H9 (cell line): ENCODE measurements around the gene CER1. TPM values are rescaled to one million over a fixed set of nuclear protein-coding genes. Genes with fewer than 3 reads are reported as not detected.

Experiments used
- DNase-seq: peaks from one replicate; pipeline ENCODE4 v3.0.0-alpha.2; 2017
- H2AFZ ChIP-seq: one replicate; pipeline ENCODE4 v1.6.1; 2013; ENCODE audit warnings: mild to moderate bottlenecking, low read length, control low read depth, moderate library complexity
- H2AK5ac ChIP-seq: 2 replicates; pipeline ENCODE4 v1.6.1; 2013; ENCODE audit warnings: low read length, control low read depth, mixed read lengths; ENCODE audit not compliant: insufficient read length
- H2BK120ac ChIP-seq: one replicate; pipeline ENCODE4 v1.6.1; 2013; ENCODE audit warnings: low read depth, mild to moderate bottlenecking, low read length, control low read depth, inconsistent platforms; ENCODE audit not compliant: poor library complexity, severe bottlenecking
- H2BK12ac ChIP-seq: 2 replicates; pipeline ENCODE4 v1.6.1; 2013; ENCODE audit warnings: low read length, control low read depth, mixed read lengths, low read depth; ENCODE audit not compliant: insufficient read length
- H2BK15ac ChIP-seq: 2 replicates; pipeline ENCODE4 v1.6.1; 2013; ENCODE audit warnings: low read depth, low read length, control low read depth
- H2BK20ac ChIP-seq: one replicate; pipeline ENCODE4 v1.6.1; 2013; ENCODE audit warnings: low read depth, mild to moderate bottlenecking, low read length, control low read depth, inconsistent platforms; ENCODE audit not compliant: poor library complexity, severe bottlenecking
- H2BK5ac ChIP-seq: 2 replicates; pipeline ENCODE4 v1.6.1; 2013; ENCODE audit warnings: low read length, control low read depth, mixed read lengths; ENCODE audit not compliant: insufficient read length
- H3K14ac ChIP-seq: 2 replicates; pipeline ENCODE4 v1.6.1; 2013; ENCODE audit warnings: low read length, control low read depth; ENCODE audit not compliant: insufficient read depth
- H3K18ac ChIP-seq: 2 replicates; pipeline ENCODE4 v1.6.1; 2013; ENCODE audit warnings: low read depth, mild to moderate bottlenecking, mixed read lengths, low read length, control low read depth; ENCODE audit not compliant: insufficient read length
- H3K23ac ChIP-seq: 2 replicates; pipeline ENCODE4 v1.6.1; 2013; ENCODE audit warnings: low read length, control low read depth, mixed read lengths, low read depth; ENCODE audit not compliant: insufficient read length
- H3K23me2 ChIP-seq: 2 replicates; pipeline ENCODE4 v1.6.1; 2013; ENCODE audit warnings: low read depth, mild to moderate bottlenecking, mixed read lengths, low read length, control low read depth; ENCODE audit not compliant: insufficient read length, poor library complexity, severe bottlenecking
- H3K27ac ChIP-seq: 2 replicates; pipeline ENCODE4 v1.5.1; 2013; ENCODE audit warnings: low read length, control low read depth, mixed read lengths, low read depth; ENCODE audit not compliant: insufficient read length
- H3K27me3 ChIP-seq: 2 replicates; pipeline ENCODE4 v1.6.1; 2013; ENCODE audit warnings: low read length, control low read depth, inconsistent platforms; ENCODE audit not compliant: insufficient read depth
- H3K4ac ChIP-seq: 2 replicates; pipeline ENCODE4 v1.6.1; 2013; ENCODE audit warnings: low read depth, mild to moderate bottlenecking, control low read depth, inconsistent platforms, low read length, moderate library complexity
- H3K4me1 ChIP-seq: 2 replicates; pipeline ENCODE4 v1.6.1; 2013; ENCODE audit warnings: low read length, control low read depth, inconsistent platforms; ENCODE audit not compliant: insufficient read depth
- H3K4me2 ChIP-seq: 2 replicates; pipeline ENCODE4 v1.6.1; 2013; ENCODE audit warnings: low read length, control low read depth, mixed read lengths; ENCODE audit not compliant: insufficient read length, insufficient read depth
- H3K56ac ChIP-seq: 2 replicates; pipeline ENCODE4 v1.6.1; 2013; ENCODE audit warnings: low read depth, mild to moderate bottlenecking, mixed read lengths, low read length, control low read depth; ENCODE audit not compliant: insufficient read length
- H3K79me1 ChIP-seq: 2 replicates; pipeline ENCODE4 v1.6.1; 2013; ENCODE audit warnings: low read depth, mild to moderate bottlenecking, moderate library complexity, low read length, control low read depth, inconsistent platforms; ENCODE audit not compliant: insufficient read depth, poor library complexity, severe bottlenecking
- H3K79me2 ChIP-seq: 2 replicates; pipeline ENCODE4 v1.6.1; 2013; ENCODE audit warnings: low read length, control low read depth, inconsistent platforms; ENCODE audit not compliant: insufficient read depth
- H3K9ac ChIP-seq: 2 replicates; pipeline ENCODE4 v1.6.1; 2013; ENCODE audit warnings: low read length, control low read depth, mixed read lengths; ENCODE audit not compliant: insufficient read length; ENCODE audit errors: extremely low read depth
- H3K9me3 ChIP-seq: one replicate; pipeline ENCODE4 v1.6.1; 2013; ENCODE audit warnings: low read depth, low read length, inconsistent platforms; ENCODE audit not compliant: control insufficient read depth
- H3T11ph ChIP-seq: one replicate; pipeline ENCODE4 v1.6.1; 2013; ENCODE audit warnings: mild to moderate bottlenecking, low read length, control low read depth, inconsistent platforms
- H4K20me1 ChIP-seq: one replicate; pipeline ENCODE4 v1.6.1; 2013; ENCODE audit not compliant: control insufficient read depth, insufficient read length, insufficient read depth
- H4K5ac ChIP-seq: 2 replicates; pipeline ENCODE4 v1.6.1; 2013; ENCODE audit warnings: low read depth, mild to moderate bottlenecking, mixed read lengths, low read length, control low read depth; ENCODE audit not compliant: insufficient read length
- H4K8ac ChIP-seq: replicated peaks from 2 replicates; pipeline ENCODE4 v1.6.1; 2013; ENCODE audit warnings: low read length, control low read depth, mixed read lengths, low read depth; ENCODE audit not compliant: insufficient read length
- H4K91ac ChIP-seq: 2 replicates; pipeline ENCODE4 v1.6.1; 2013; ENCODE audit warnings: low read depth, mild to moderate bottlenecking, moderate library complexity, mixed read lengths, low read length, control low read depth; ENCODE audit not compliant: insufficient read length
- H3K27ac Mint-ChIP-seq, 3 experiments: 2 replicates in 2 of 3; 3 replicates in 1 of 3; pipeline ENCODE4 v1.8.0; 2020 to 2021; ENCODE audit warnings: mixed read lengths in 3 of 3, mild to moderate bottlenecking in 1 of 3, moderate library complexity in 1 of 3
- H3K27me3 Mint-ChIP-seq: 2 replicates; pipeline ENCODE4 v1.8.0; 2021; ENCODE audit warnings: low read depth, mild to moderate bottlenecking, moderate library complexity, mixed read lengths
- H3K36me3 Mint-ChIP-seq, 3 experiments: 2 replicates in 2 of 3; 3 replicates in 1 of 3; pipeline ENCODE4 v1.8.0; 2020 to 2021; ENCODE audit warnings: low read depth in 3 of 3, mixed read lengths in 3 of 3; ENCODE audit not compliant: insufficient read depth in 1 of 3
- H3K4me1 Mint-ChIP-seq, 2 experiments: 2 replicates each; pipeline ENCODE4 v1.8.0; 2020; ENCODE audit warnings: mixed read lengths in 2 of 2
- H3K4me3 Mint-ChIP-seq, 2 experiments: 2 replicates in 1 of 2; 3 replicates in 1 of 2; pipeline ENCODE4 v1.8.0; 2020 to 2021; ENCODE audit warnings: mild to moderate bottlenecking in 2 of 2, mixed read lengths in 2 of 2, moderate library complexity in 1 of 2
- H3K9me3 Mint-ChIP-seq, 2 experiments: 2 replicates in 1 of 2; 3 replicates in 1 of 2; pipeline ENCODE4 v1.8.0; 2020; ENCODE audit warnings: mild to moderate bottlenecking in 2 of 2, mixed read lengths in 2 of 2, moderate library complexity in 1 of 2
- WGBS: extraction: QIAGEN DNeasy Blood & Tissue Kit; methylation state at CpG from one replicate; pipeline ENCODE4 v1.1.7; 2013; ENCODE audit warnings: missing lambda C conversion rate, low lambda C conversion rate, mixed read lengths; ENCODE audit not compliant: insufficient read length; ENCODE audit errors: extremely low coverage; 5-methylcytosine and 5-hydroxymethylcytosine counted together
- total RNA-seq: library from RNA; stranded (reverse); gene quantifications from 2 replicates; pipeline ENCODE4 v1.2.1, GENCODE V29; 2021
- TF ChIP-seq, protein P1 (sequence below): fragments of 200-600 bp; sonication (generic); conservative IDR thresholded peaks from 3 replicates; pipeline ENCODE4 v1.8.0; 2021; ENCODE audit warnings: antibody characterized with exemption, mild to moderate bottlenecking

Gene CER1
- total RNA-seq, 1 experiment from 2014 or later = 22.3 TPM

DNA sequence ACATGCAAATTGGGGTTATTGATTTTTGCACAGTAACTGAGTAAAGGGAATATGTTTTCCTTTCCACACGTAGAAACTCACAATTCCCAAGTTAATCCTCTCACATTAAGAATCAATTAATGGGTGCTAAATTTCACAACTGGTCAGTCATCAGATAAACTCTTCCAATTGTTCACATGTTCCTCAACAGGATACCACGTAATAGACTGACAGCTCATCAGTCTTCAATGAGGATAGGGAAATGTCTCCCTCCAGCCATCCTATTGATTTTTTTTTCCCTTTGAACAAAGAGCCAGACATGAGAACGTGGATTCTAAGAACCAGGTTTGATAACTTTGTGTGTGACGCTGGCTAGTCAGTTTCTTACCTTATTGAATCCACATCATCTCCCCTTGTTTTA, 768 bp upstream of the CER1 start:
- Histone ChIP-seq H2BK20ac (no peak overlapping the region), H3T11ph (no peak overlapping the region), H2BK12ac (no peak overlapping the region), H3K79me2 (no peaks in the 10 kb centered on the region), H4K5ac (no peak overlapping the region), H4K91ac (no peak overlapping the region), H4K20me1 (no peaks in the 10 kb centered on the region), H2BK120ac (no peak overlapping the region), H3K27me3 (peaks cover 18% of the 10 kb centered on the region; the same call in 1 of the 2 replicates), H3K9ac (no peak overlapping the region), H3K18ac (no peak overlapping the region), H3K14ac (no peak overlapping the region), H3K23me2 (no peaks in the 10 kb centered on the region), H3K27ac (no peak overlapping the region), H2AK5ac (no peak overlapping the region), H3K4ac (no peak overlapping the region), H3K56ac (no peak overlapping the region), H3K79me1 (no peaks in the 10 kb centered on the region), H4K8ac (no peak overlapping the region), H3K4me1 (peaks cover 9% of the 10 kb centered on the region; the same call in 1 of the 2 replicates), H2BK15ac (no peak overlapping the region), H3K9me3 (no peaks in the 10 kb centered on the region), H2BK5ac (no peak overlapping the region), H3K23ac (no peak overlapping the region), H2AFZ (no peak overlapping the region), H3K4me2 (no peak overlapping the region)
- Mint-ChIP-seq H3K4me1 (peaks cover 26 to 37% of the 10 kb centered on the region in 2 experiments), H3K27ac (peak overlapping the region in 1 of 3 experiments; percentile 23; a peak in 2 of 7 replicates), H3K9me3 (no peaks in the 10 kb centered on the region; a peak in 1 of 5 replicates), H3K27me3 (peaks cover 91% of the 10 kb centered on the region), H3K36me3 (peaks cover 0 to 1% (median 0%) of the 10 kb centered on the region in 3 experiments; a peak in 1 of 7 replicates), H3K4me3 (peak overlapping the region in 1 of 2 experiments; percentile 47; a peak in 2 of 5 replicates)
- WGBS = no CpG with 5 or more reads among the region's 4 CpGs
- DNase-seq = no peak
- TF ChIP-seq, protein P1, sequence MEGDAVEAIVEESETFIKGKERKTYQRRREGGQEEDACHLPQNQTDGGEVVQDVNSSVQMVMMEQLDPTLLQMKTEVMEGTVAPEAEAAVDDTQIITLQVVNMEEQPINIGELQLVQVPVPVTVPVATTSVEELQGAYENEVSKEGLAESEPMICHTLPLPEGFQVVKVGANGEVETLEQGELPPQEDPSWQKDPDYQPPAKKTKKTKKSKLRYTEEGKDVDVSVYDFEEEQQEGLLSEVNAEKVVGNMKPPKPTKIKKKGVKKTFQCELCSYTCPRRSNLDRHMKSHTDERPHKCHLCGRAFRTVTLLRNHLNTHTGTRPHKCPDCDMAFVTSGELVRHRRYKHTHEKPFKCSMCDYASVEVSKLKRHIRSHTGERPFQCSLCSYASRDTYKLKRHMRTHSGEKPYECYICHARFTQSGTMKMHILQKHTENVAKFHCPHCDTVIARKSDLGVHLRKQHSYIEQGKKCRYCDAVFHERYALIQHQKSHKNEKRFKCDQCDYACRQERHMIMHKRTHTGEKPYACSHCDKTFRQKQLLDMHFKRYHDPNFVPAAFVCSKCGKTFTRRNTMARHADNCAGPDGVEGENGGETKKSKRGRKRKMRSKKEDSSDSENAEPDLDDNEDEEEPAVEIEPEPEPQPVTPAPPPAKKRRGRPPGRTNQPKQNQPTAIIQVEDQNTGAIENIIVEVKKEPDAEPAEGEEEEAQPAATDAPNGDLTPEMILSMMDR = no peak
